K562 (cell line): ENCODE data around the gene GANAB. TPM values are rescaled to one million over a fixed set of nuclear protein-coding genes. Genes with fewer than 3 reads are reported as not detected.

Experiments
- ADNP ChIP-seq: fragments of 200-800 bp; sonication (Bioruptor generic); IDR thresholded peaks from 2 replicates; pipeline ENCODE4 v1.6.1; 2016; ENCODE audit warnings: missing genetic modification characterization, missing compliant biosample characterization
- BRF1 ChIP-seq: IDR thresholded peaks from 3 replicates; pipeline ENCODE4 v1.6.1; 2011; ENCODE audit warnings: borderline replicate concordance, mild to moderate bottlenecking; ENCODE audit not compliant: insufficient read length; ENCODE audit errors: extremely low read depth
- CBX8 ChIP-seq: fragments of 200-600 bp; sonication (generic); IDR thresholded peaks from 2 replicates; pipeline ENCODE4 v1.6.1; 2012; ENCODE audit warnings: borderline replicate concordance, mixed run types, low read depth, mild to moderate bottlenecking, moderate library complexity, mixed read lengths, low read length, control low read depth, inconsistent platforms; ENCODE audit not compliant: poor library complexity, severe bottlenecking; ENCODE audit errors: extremely low read depth
- CCNT2 ChIP-seq: IDR thresholded peaks from 2 replicates; pipeline ENCODE4 v1.6.1; 2011; ENCODE audit warnings: borderline replicate concordance, low read depth, mild to moderate bottlenecking, moderate library complexity, mixed read lengths, low read length; ENCODE audit not compliant: insufficient read length; ENCODE audit errors: extremely low read depth
- GABPA ChIP-seq: fragments of 200-800 bp; sonication (Bioruptor generic); conservative IDR thresholded peaks from 2 replicates; pipeline ENCODE4 v1.6.1; 2016; ENCODE audit warnings: low read depth, missing genetic modification characterization, missing compliant biosample characterization
- HBP1 ChIP-seq: fragments of 450-650 bp; formaldehyde crosslinking; IDR thresholded peaks from 2 replicates; pipeline ENCODE4 v1.4.0; 2022; ENCODE audit warnings: missing genetic modification characterization
- HIVEP1 ChIP-seq: fragments of 250-450 bp; sonication (Bioruptor Pico); IDR thresholded peaks from 2 replicates; pipeline ENCODE4 v1.4.0; 2020; ENCODE audit warnings: mild to moderate bottlenecking
- MYNN ChIP-seq, 2 experiments: sonication (generic); formaldehyde crosslinking in 1 of 2; IDR thresholded peaks; 2 replicates each; pipeline versions ENCODE4 v1.5.0 to v1.6.1; 2016 to 2020; ENCODE audit warnings: antibody characterized with exemption in 1 of 2, missing genetic modification reagents in 1 of 2
- POLR3A ChIP-seq: IDR thresholded peaks from 2 replicates; pipeline ENCODE4 v1.6.1; 2011; ENCODE audit warnings: borderline replicate concordance, mild to moderate bottlenecking, moderate library complexity; ENCODE audit not compliant: insufficient read length, insufficient read depth; ENCODE audit errors: extremely low read depth
- RBM17 ChIP-seq: fragments of 200-400 bp; formaldehyde crosslinking; IDR thresholded peaks from 2 replicates; pipeline ENCODE4 v1.6.1; 2017; ENCODE audit warnings: low read depth, mild to moderate bottlenecking, low read length, borderline replicate concordance
- TBL1XR1 ChIP-seq, 2 experiments: IDR thresholded peaks; 2 replicates each; pipeline ENCODE4 v1.6.1; 2012; ENCODE audit warnings: improper control_type of control experiment in 2 of 2, low read length in 2 of 2, mild to moderate bottlenecking in 1 of 2
- USF2 ChIP-seq: sonication (generic); formaldehyde crosslinking; IDR thresholded peaks from 2 replicates; pipeline ENCODE4 v1.5.0; 2020; ENCODE audit warnings: missing genetic modification reagents
- ZC3H8 ChIP-seq: fragments of 450-650 bp; IDR thresholded peaks from 2 replicates; pipeline ENCODE4 v1.6.1; 2017
- ZNF184 ChIP-seq: sonication (generic); formaldehyde crosslinking; IDR thresholded peaks from 2 replicates; pipeline ENCODE4 v1.5.0; 2020; ENCODE audit warnings: missing genetic modification reagents
- ZNF24 ChIP-seq: fragments of 450-650 bp; IDR thresholded peaks from 2 replicates; pipeline ENCODE4 v1.6.1; 2016
- ZNF384 ChIP-seq: IDR thresholded peaks from 2 replicates; pipeline ENCODE4 v1.6.1; 2012; ENCODE audit warnings: low read depth, low read length, improper control_type of control experiment
- ZNF511 ChIP-seq: sonication (generic); formaldehyde crosslinking; IDR thresholded peaks from 2 replicates; pipeline ENCODE4 v1.8.0; 2022; ENCODE audit warnings: mild to moderate bottlenecking, missing genetic modification reagents
- ZNF589 ChIP-seq: fragments of 200-800 bp; sonication (Bioruptor generic); IDR thresholded peaks from 2 replicates; pipeline ENCODE4 v1.6.1; 2016; ENCODE audit warnings: low read depth, missing genetic modification characterization, missing compliant biosample characterization
- polyA plus RNA-seq, 8 experiments: library from polyadenylated mRNA; depleted of rRNA in 4 of 8; stranded (reverse) in 5 of 8; unstranded in 3 of 8; fragments of >200 nt; fragmentation: Nextera tagmentation in 2 of 8; fragmentation: Illumina TruSeq in 1 of 8; extraction: Ambion mirVana in 2 of 8; extraction: Trizol in 1 of 8; gene quantifications; 2 replicates each; pipeline versions ENCODE4 v1.2.1 to v1.2.3, GENCODE V29; 2011 to 2014; ENCODE audit warnings: inconsistent platforms in 1 of 8, missing spikeins in 1 of 8
- total RNA-seq, 7 experiments: library from RNA; depleted of rRNA in 6 of 7; stranded (reverse); fragments of >200 nt in 6 of 7; fragmentation: Illumina TruSeq in 2 of 7; extraction: Trizol in 2 of 7; gene quantifications; 2 replicates each; pipeline versions ENCODE4 v1.2.1 to v1.2.3, GENCODE V29; 2011 to 2021; ENCODE audit warnings: low replicate concordance in 1 of 7
- TF ChIP-seq, protein P1 (sequence below): fragments of 200-800 bp; sonication (Bioruptor generic); IDR thresholded peaks from 2 replicates; pipeline ENCODE4 v1.6.1; 2016; ENCODE audit warnings: missing genetic modification characterization, missing compliant biosample characterization

GANAB gene
- total and polyA plus RNA-seq, 9 of the 15 experiments (the other 6 are each of a cell fraction or from before 2014, with no cell fraction given) = 6.5 to 284 (median 161) TPM

GRCh38 chr11:62601372-62602140 lies 44.9 kb downstream of the GANAB start, which contains the start of gene MTA2 (continued):
- TF ChIP-seq ZNF589 (CRISPR knock-in tag) (no peak), POLR3A (no peak), ZC3H8 (no peak), RBM17 (no peak), HBP1 (no peak), ZNF24 (no peak), ZNF511 (CRISPR knock-in tag) (0 out of 2 replicates have a peak, but pooled peaks have one; percentile 69), CCNT2 (peak; percentile 74), HIVEP1 (CRISPR knock-in tag) (no peak), ZNF384 (0 out of 2 replicates have a peak, but pooled peaks have one; percentile 16), BRF1 (no peak), TBL1XR1 (IDR thresholded peaks at IDR 0.05; ENCODE audit: low read length in 2 of 2) (no peak; a peak in 1 of 4 replicates), USF2 (no peak), GABPA (peak; percentile 85), ADNP (tag) (no peak), MYNN (IDR thresholded peaks at IDR 0.05) (0 out of 2 replicates have a peak, but pooled peaks have one; percentile 12), MYNN (CRISPR knock-in tag; IDR thresholded peaks at IDR 0.05) (no peak), ZNF184 (CRISPR knock-in tag) (no peak), CBX8 (no peak)
- TF ChIP-seq, protein P1, sequence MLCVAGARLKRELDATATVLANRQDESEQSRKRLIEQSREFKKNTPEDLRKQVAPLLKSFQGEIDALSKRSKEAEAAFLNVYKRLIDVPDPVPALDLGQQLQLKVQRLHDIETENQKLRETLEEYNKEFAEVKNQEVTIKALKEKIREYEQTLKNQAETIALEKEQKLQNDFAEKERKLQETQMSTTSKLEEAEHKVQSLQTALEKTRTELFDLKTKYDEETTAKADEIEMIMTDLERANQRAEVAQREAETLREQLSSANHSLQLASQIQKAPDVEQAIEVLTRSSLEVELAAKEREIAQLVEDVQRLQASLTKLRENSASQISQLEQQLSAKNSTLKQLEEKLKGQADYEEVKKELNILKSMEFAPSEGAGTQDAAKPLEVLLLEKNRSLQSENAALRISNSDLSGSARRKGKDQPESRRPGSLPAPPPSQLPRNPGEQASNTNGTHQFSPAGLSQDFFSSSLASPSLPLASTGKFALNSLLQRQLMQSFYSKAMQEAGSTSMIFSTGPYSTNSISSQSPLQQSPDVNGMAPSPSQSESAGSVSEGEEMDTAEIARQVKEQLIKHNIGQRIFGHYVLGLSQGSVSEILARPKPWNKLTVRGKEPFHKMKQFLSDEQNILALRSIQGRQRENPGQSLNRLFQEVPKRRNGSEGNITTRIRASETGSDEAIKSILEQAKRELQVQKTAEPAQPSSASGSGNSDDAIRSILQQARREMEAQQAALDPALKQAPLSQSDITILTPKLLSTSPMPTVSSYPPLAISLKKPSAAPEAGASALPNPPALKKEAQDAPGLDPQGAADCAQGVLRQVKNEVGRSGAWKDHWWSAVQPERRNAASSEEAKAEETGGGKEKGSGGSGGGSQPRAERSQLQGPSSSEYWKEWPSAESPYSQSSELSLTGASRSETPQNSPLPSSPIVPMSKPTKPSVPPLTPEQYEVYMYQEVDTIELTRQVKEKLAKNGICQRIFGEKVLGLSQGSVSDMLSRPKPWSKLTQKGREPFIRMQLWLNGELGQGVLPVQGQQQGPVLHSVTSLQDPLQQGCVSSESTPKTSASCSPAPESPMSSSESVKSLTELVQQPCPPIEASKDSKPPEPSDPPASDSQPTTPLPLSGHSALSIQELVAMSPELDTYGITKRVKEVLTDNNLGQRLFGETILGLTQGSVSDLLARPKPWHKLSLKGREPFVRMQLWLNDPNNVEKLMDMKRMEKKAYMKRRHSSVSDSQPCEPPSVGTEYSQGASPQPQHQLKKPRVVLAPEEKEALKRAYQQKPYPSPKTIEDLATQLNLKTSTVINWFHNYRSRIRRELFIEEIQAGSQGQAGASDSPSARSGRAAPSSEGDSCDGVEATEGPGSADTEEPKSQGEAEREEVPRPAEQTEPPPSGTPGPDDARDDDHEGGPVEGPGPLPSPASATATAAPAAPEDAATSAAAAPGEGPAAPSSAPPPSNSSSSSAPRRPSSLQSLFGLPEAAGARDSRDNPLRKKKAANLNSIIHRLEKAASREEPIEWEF (CRISPR knock-in tag) = no peak
